NCI-H460 (cell line): ENCODE measurements around the gene SOX18. TPM values are rescaled to one million over a fixed set of nuclear protein-coding genes. Genes with fewer than 3 reads are reported as not detected.

ENCODE experiments used
- DNase-seq: peaks from one replicate; pipeline ENCODE4 v3.0.0-alpha.2; 2016; ENCODE audit warnings: low read depth; ENCODE audit errors: extremely low read depth
- total RNA-seq: library from RNA; depleted of rRNA; stranded (reverse); fragments of >200 nt; shearing (Covaris generic); gene quantifications from 2 replicates; pipeline ENCODE4 v1.2.3, GENCODE V29; 2014

The SOX18 gene
- total RNA-seq, 1 experiment from 2014 or later = 0.77 TPM

GRCh38 chr20:64053841-64054661 lies 4.6 kb upstream of the SOX18 start:
- no peak for DNase-seq

- no peak for DNase-seq
Measured at GRCh38 chr20:64052987-64053840, 3.8 kb upstream of the SOX18 start.

- DNase-seq = no peak
Measured at GRCh38 chr20:64052326-64052722, 2.9 kb upstream of the SOX18 start.

GRCh38 chr20:64051561-64052325 lies 2.3 kb upstream of the SOX18 start:
- no peak for DNase-seq

- DNase-seq = no peak
Measured at GRCh38 chr20:64051033-64051452, 1.6 kb upstream of the SOX18 start.

GRCh38 chr20:64050261-64051032 lies 1.0 kb upstream of the SOX18 start:
- DNase-seq = no peak

- no peak for DNase-seq
Measured at GRCh38 chr20:64049878-64050260, 430 bp upstream of the SOX18 start.

GRCh38 chr20:64048402-64049044 lies 916 bp downstream of the SOX18 start:
- DNase-seq = no peak

- DNase-seq = no peak
Measured at GRCh38 chr20:64047968-64048401, 1.5 kb downstream of the SOX18 start.

GRCh38 chr20:64047046-64047389 lies 2.4 kb downstream of the SOX18 start:
- DNase-seq = no peak

GRCh38 chr20:64045346-64046011 lies 4.0 kb downstream of the SOX18 start:
- no peak for DNase-seq

GRCh38 chr20:64044484-64045247 lies 4.8 kb downstream of the SOX18 start:
- DNase-seq = peak; percentile 74

GRCh38 chr20:64043768-64044167 lies 5.7 kb downstream of the SOX18 start:
- no peak for DNase-seq

GRCh38 chr20:64042054-64042781 lies 7.2 kb downstream of the SOX18 start:
- DNase-seq = no peak

- no peak for DNase-seq
Measured at GRCh38 chr20:64041781-64042053, 7.7 kb downstream of the SOX18 start.

- DNase-seq = no peak
Measured at GRCh38 chr20:64041040-64041780, 8.2 kb downstream of the SOX18 start.
